Measurements from ENCODE around the gene KASH5. TPM values are rescaled to one million over a fixed set of nuclear protein-coding genes. Genes with fewer than 3 reads are reported as not detected.

The KASH5 gene
- total RNA-seq, 4 donors from 2014 or later: not detected

GRCh38 chr19:49411681-49412326 lies 23.8 kb downstream of the KASH5 start:
- H3K9me3 ChIP-seq: no peaks in the 10 kb centered on the region
- H3K27me3 ChIP-seq: peaks cover 0 to 21% (median 0%) of the 10 kb centered on the region in 4 donors
- intact Hi-C loops (cut with DNase I): no loop called here
- H3K27ac ChIP-seq: no peak overlapping the region
- no peaks in the 10 kb centered on the region for H3K4me1 ChIP-seq
- 63 to 74% methylated on average over 2 to 3 of the region's 3 CpGs for WGBS, 2 donors
- H3K36me3 ChIP-seq: no peaks in the 10 kb centered on the region
- no peak for DNase-seq
- H3K4me3 ChIP-seq: no peak overlapping the region
- TF ChIP-seq, protein P1, sequence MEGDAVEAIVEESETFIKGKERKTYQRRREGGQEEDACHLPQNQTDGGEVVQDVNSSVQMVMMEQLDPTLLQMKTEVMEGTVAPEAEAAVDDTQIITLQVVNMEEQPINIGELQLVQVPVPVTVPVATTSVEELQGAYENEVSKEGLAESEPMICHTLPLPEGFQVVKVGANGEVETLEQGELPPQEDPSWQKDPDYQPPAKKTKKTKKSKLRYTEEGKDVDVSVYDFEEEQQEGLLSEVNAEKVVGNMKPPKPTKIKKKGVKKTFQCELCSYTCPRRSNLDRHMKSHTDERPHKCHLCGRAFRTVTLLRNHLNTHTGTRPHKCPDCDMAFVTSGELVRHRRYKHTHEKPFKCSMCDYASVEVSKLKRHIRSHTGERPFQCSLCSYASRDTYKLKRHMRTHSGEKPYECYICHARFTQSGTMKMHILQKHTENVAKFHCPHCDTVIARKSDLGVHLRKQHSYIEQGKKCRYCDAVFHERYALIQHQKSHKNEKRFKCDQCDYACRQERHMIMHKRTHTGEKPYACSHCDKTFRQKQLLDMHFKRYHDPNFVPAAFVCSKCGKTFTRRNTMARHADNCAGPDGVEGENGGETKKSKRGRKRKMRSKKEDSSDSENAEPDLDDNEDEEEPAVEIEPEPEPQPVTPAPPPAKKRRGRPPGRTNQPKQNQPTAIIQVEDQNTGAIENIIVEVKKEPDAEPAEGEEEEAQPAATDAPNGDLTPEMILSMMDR (IDR thresholded peaks at IDR 0.05): no peak
- no peak for TF ChIP-seq POLR2A (IDR thresholded peaks at IDR 0.05)

GRCh38 chr19:49413348-49413747 lies 25.3 kb downstream of the KASH5 start:
- 87 to 90% methylated on average over 2 to 6 of the region's 9 CpGs for WGBS, 2 donors
- no peak for TF ChIP-seq POLR2A (IDR thresholded peaks at IDR 0.05)
- TF ChIP-seq, protein P1 (IDR thresholded peaks at IDR 0.05): no peak
- Histone ChIP-seq H3K27me3 (peaks cover 0 to 36% (median 0%) of the 10 kb centered on the region in 4 donors), H3K36me3 (no peaks in the 10 kb centered on the region), H3K27ac (no peak overlapping the region), H3K9me3 (no peaks in the 10 kb centered on the region), H3K4me1 (no peaks in the 10 kb centered on the region), H3K4me3 (no peak overlapping the region)
- DNase-seq: no peak
- intact Hi-C loops (cut with DNase I): no loop called here

- Histone ChIP-seq H3K27ac (no peak overlapping the region), H3K4me3 (no peak overlapping the region), H3K36me3 (no peaks in the 10 kb centered on the region), H3K4me1 (no peaks in the 10 kb centered on the region), H3K27me3 (peaks cover 0 to 45% (median 0%) of the 10 kb centered on the region in 4 donors), H3K9me3 (no peaks in the 10 kb centered on the region)
- DNase-seq: no peak
- 65 to 76% methylated on average over 2 to 3 of the region's 3 CpGs for WGBS, 2 donors
- no peak for TF ChIP-seq POLR2A (IDR thresholded peaks at IDR 0.05)
- TF ChIP-seq, protein P1 (IDR thresholded peaks at IDR 0.05): no peak
- intact Hi-C loops (cut with DNase I): no loop called here
These were observed 26.2 kb downstream of the KASH5 start for GRCh38 chr19:49414256-49414655.

DNA sequence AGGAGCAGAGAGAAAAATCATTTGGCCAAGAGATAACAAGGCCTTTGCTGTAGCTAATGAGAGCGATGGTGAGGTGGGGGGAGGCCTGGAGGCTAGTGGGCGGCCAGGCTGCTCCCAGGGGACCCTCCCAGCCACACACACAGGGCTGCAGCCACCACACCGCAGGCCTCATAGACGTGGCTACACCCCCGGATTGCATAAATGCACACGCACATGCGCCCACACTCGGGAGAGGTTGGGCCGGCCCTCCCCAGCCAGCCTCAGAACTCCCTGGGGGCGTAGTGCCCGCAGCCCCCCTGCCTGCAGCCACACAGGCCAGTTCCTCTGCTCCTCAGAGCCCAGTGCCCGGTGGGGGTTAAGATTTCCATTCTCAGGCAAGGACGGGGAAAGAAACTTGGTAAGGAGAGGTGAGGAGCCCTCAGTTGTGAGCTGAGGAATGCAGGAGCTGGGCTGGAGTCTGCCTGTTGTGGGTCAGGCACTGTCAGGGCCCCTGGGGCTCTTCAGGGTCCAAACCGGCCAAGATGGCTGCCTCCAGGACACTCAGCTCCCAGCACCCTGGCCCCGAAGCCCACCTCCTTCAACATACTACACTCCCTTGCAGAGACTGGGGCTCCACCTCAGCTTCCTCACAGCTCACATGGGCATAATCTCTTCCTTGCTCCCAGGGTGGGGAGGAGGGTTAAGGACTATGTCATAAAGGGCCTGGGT lies 27.2 kb downstream of the KASH5 start:
- Histone ChIP-seq H3K27me3 (peaks cover 0 to 55% (median 0%) of the 10 kb centered on the region in 4 donors), H3K4me3 (no peak overlapping the region), H3K36me3 (no peaks in the 10 kb centered on the region), H3K4me1 (no peaks in the 10 kb centered on the region), H3K27ac (no peak overlapping the region), H3K9me3 (no peaks in the 10 kb centered on the region)
- no peak for DNase-seq
- TF ChIP-seq, protein P1 (IDR thresholded peaks at IDR 0.05): no peak
- TF ChIP-seq POLR2A (IDR thresholded peaks at IDR 0.05): no peak
- 40 to 57% methylated on average over 1 to 5 of the region's 15 CpGs for WGBS, 2 donors
- intact Hi-C loops (cut with DNase I): no loop called here

- H3K27me3 ChIP-seq: peaks cover 0 to 61% (median under 1%) of the 10 kb centered on the region in 4 donors
- WGBS, 2 donors: 80 to 83% methylated on average over 2 of the region's 2 CpGs
- no peaks in the 10 kb centered on the region for H3K36me3 ChIP-seq
- TF ChIP-seq, protein P1 (IDR thresholded peaks at IDR 0.05): no peak
- TF ChIP-seq POLR2A (IDR thresholded peaks at IDR 0.05): no peak
- H3K4me3 ChIP-seq: no peak overlapping the region
- H3K9me3 ChIP-seq: no peaks in the 10 kb centered on the region
- peaks cover 0 to 5% (median 1%) of the 10 kb centered on the region in 3 donors for H3K4me1 ChIP-seq
- intact Hi-C loops (cut with DNase I): no loop called here
- no peak for DNase-seq
- no peak overlapping the region for H3K27ac ChIP-seq
These were observed 27.8 kb downstream of the KASH5 start for GRCh38 chr19:49415810-49416200.

All from esophagus squamous epithelium (tissue), 5 donors.